WI38 (cell line): ENCODE results near the gene C5orf15.

Source experiments
- H3K4me3 ChIP-seq: 2 replicates; pipeline ENCODE4 v1.5.1; 2011; ENCODE audit warnings: low read depth, mild to moderate bottlenecking, control low read depth, low read length
- CTCF ChIP-seq: IDR thresholded peaks from 2 replicates; pipeline ENCODE4 v1.5.1; 2012; ENCODE audit warnings: low read depth, mild to moderate bottlenecking, control low read depth, low read length

C5orf15 gene

GRCh38 chr5:133969654-133970324, 1.4 kb upstream of the C5orf15 start:
- no peak for TF ChIP-seq CTCF
- H3K4me3 ChIP-seq, result 0 out of 2 replicates have a peak overlapping the region, but pooled peaks have one; percentile 7

- peak overlapping the region; percentile 97 for H3K4me3 ChIP-seq
- no peak for TF ChIP-seq CTCF
Measured at GRCh38 chr5:133967698-133968203, 674 bp downstream of the C5orf15 start.

GRCh38 chr5:133967124-133967523, 1.3 kb downstream of the C5orf15 start:
- no peak for TF ChIP-seq CTCF

GRCh38 chr5:133966090-133966489, 2.3 kb downstream of the C5orf15 start:
- TF ChIP-seq CTCF, result no peak
- H3K4me3 ChIP-seq, result no peak overlapping the region

More at GRCh38 chr5:133967124-133967523, 1.3 kb downstream of the C5orf15 start:
- H3K4me3 ChIP-seq, result peak overlapping the region; percentile 97

GRCh38 chr5:133963493-133964128, 4.8 kb downstream of the C5orf15 start:
- no peak for TF ChIP-seq CTCF

GRCh38 chr5:133962801-133963476, 5.5 kb downstream of the C5orf15 start:
- H3K4me3 ChIP-seq, result no peak overlapping the region
- TF ChIP-seq CTCF, result no peak

More at GRCh38 chr5:133963493-133964128, 4.8 kb downstream of the C5orf15 start:
- no peak overlapping the region for H3K4me3 ChIP-seq
